H1 (cell line): ENCODE measurements around the gene UBE2E2. TPM values are rescaled to one million over a fixed set of nuclear protein-coding genes. Genes with fewer than 3 reads are reported as not detected.

Source experiments
- CTCF ChIA-PET: fragments of 300-600 bp; sonication (Branson Sonifier 250); formaldehyde crosslinking; loops from one replicate; lab custom pipeline; 2021; ENCODE audit not compliant: partially characterized antibody; lab: Charles Lee
- POLR2A ChIA-PET: fragments of 300-600 bp; sonication (Branson Sonifier 250); formaldehyde crosslinking; loops from one replicate; lab custom pipeline; 2021; ENCODE audit warnings: inconsistent platforms; ENCODE audit not compliant: partially characterized antibody; lab: Charles Lee
- DNase-seq, 2 experiments: peaks; one replicate each; pipeline versions ENCODE4 v3.0.0 to v3.0.0-alpha.2; 2010 to 2022; ENCODE audit warnings: low spot score in 2 of 2, low read depth in 1 of 2, mixed read lengths in 1 of 2
- FAIRE-seq: peaks from 2 replicates; lab custom pipeline; 2011; peaks lifted over from hg19 to GRCh38; lab: Jason Lieb, UNC
- H2AFZ ChIP-seq: 2 replicates; pipeline ENCODE4 v1.8.1; 2012; ENCODE audit warnings: low read length, inconsistent platforms
- H2AK5ac ChIP-seq: 2 replicates; pipeline ENCODE4 v1.6.1; 2013; ENCODE audit warnings: low read depth, low read length
- H2BK120ac ChIP-seq: replicated peaks from 2 replicates; pipeline ENCODE3; 2013; ENCODE audit warnings: low read depth, low read length, inconsistent platforms
- H2BK12ac ChIP-seq: 2 replicates; pipeline ENCODE4 v1.6.1; 2013; ENCODE audit warnings: low read depth, low read length
- H2BK15ac ChIP-seq: 2 replicates; pipeline ENCODE4 v1.6.1; 2013; ENCODE audit warnings: low read length
- H2BK20ac ChIP-seq: 2 replicates; pipeline ENCODE4 v1.6.1; 2013; ENCODE audit warnings: low read length
- H2BK5ac ChIP-seq: 2 replicates; pipeline ENCODE4 v1.6.1; 2013; ENCODE audit warnings: low read depth, low read length
- H3K14ac ChIP-seq: 2 replicates; pipeline ENCODE4 v1.6.1; 2013; ENCODE audit warnings: inconsistent platforms; ENCODE audit not compliant: insufficient read length
- H3K18ac ChIP-seq: 2 replicates; pipeline ENCODE4 v1.6.1; 2013; ENCODE audit warnings: low read length; ENCODE audit errors: extremely low read depth
- H3K23ac ChIP-seq: 2 replicates; pipeline ENCODE4 v1.6.1; 2013; ENCODE audit warnings: inconsistent platforms; ENCODE audit not compliant: insufficient read length
- H3K23me2 ChIP-seq: 2 replicates; pipeline ENCODE4 v1.6.1; 2013; ENCODE audit warnings: low read depth, low read length
- H3K27ac ChIP-seq: 2 replicates; pipeline ENCODE4 v1.6.1; 2011; ENCODE audit warnings: low read depth, low read length, inconsistent platforms
- H3K27me3 ChIP-seq, 4 experiments: replicated peaks in 1 of 4; 1 replicate in 1 of 4; 2 replicates in 3 of 4; pipeline versions ENCODE4 v1.6.1 to v1.8.1; 2011 to 2013; ENCODE audit warnings: low read length in 3 of 4, mild to moderate bottlenecking in 3 of 4, inconsistent platforms in 2 of 4, mixed read lengths in 2 of 4, moderate library complexity in 1 of 4; ENCODE audit not compliant: control insufficient read depth in 3 of 4, insufficient read depth in 3 of 4; ENCODE audit errors: extremely low read depth in 1 of 4
- H3K36me3 ChIP-seq, 4 experiments: 2 replicates each; pipeline versions ENCODE4 v1.6.1 to v1.8.1; 2011 to 2013; ENCODE audit warnings: mild to moderate bottlenecking in 4 of 4, low read length in 3 of 4, moderate library complexity in 2 of 4, control low read depth in 1 of 4, inconsistent platforms in 1 of 4; ENCODE audit not compliant: insufficient read depth in 4 of 4, control insufficient read depth in 2 of 4
- H3K4ac ChIP-seq: replicated peaks from 2 replicates; pipeline ENCODE3; 2013; ENCODE audit warnings: low read length, low read depth, mixed read lengths, inconsistent platforms; ENCODE audit not compliant: insufficient read length
- H3K4me1 ChIP-seq, 4 experiments: replicated peaks in 1 of 4; 1 replicate in 1 of 4; 2 replicates in 3 of 4; pipeline versions ENCODE4 v1.6.1 to v1.8.1; 2011 to 2013; ENCODE audit warnings: low read length in 3 of 4, inconsistent platforms in 2 of 4, mixed read lengths in 1 of 4; ENCODE audit not compliant: insufficient read depth in 4 of 4, control insufficient read depth in 3 of 4
- H3K4me2 ChIP-seq, 2 experiments: 2 replicates each; pipeline versions ENCODE4 v1.6.1 to v1.8.1; 2011 to 2013; ENCODE audit warnings: low read depth in 2 of 2, low read length in 2 of 2, control low read depth in 1 of 2, inconsistent platforms in 1 of 2, mild to moderate bottlenecking in 1 of 2; ENCODE audit not compliant: insufficient read depth in 1 of 2
- H3K4me3 ChIP-seq, 4 experiments: fragments of 200-600, 300-600 bp in 1 of 4; sonication (generic), shearing (Covaris generic), sonication (Bioruptor Twin) in 1 of 4; 2 replicates each; pipeline versions ENCODE4 v1.5.1 to v1.8.1; 2011 to 2016; ENCODE audit warnings: low read length in 4 of 4, low read depth in 3 of 4, control low read depth in 2 of 4, inconsistent platforms in 2 of 4, mild to moderate bottlenecking in 2 of 4, mixed read lengths in 1 of 4, moderate library complexity in 1 of 4; ENCODE audit not compliant: insufficient read depth in 2 of 4; ENCODE audit errors: extremely low read depth in 1 of 4
- H3K56ac ChIP-seq: replicated peaks from 2 replicates; pipeline ENCODE3; 2013; ENCODE audit warnings: low read depth, mild to moderate bottlenecking, mixed read lengths, low read length, inconsistent platforms; ENCODE audit not compliant: insufficient read length
- H3K79me1 ChIP-seq: 2 replicates; pipeline ENCODE4 v1.6.1; 2013; ENCODE audit warnings: low read depth, low read length, control low read depth
- H3K79me2 ChIP-seq, 2 experiments: 2 replicates each; pipeline versions ENCODE4 v1.6.1 to v1.8.1; 2012 to 2013; ENCODE audit warnings: low read length in 2 of 2, mild to moderate bottlenecking in 2 of 2, inconsistent platforms in 1 of 2; ENCODE audit not compliant: insufficient read depth in 2 of 2, control insufficient read depth in 1 of 2
- H3K9ac ChIP-seq, 4 experiments: replicated peaks in 1 of 4; 1 replicate in 1 of 4; 2 replicates in 3 of 4; pipeline versions ENCODE4 v1.6.1 to v1.8.1; 2011 to 2013; ENCODE audit warnings: low read depth in 3 of 4, low read length in 3 of 4, control low read depth in 2 of 4, mild to moderate bottlenecking in 2 of 4, moderate library complexity in 2 of 4, inconsistent platforms in 1 of 4; ENCODE audit errors: extremely low read depth in 1 of 4
- H3K9me3 ChIP-seq, 2 experiments: 2 replicates each; pipeline versions ENCODE4 v1.6.1 to v1.8.1; 2012 to 2013; ENCODE audit warnings: mild to moderate bottlenecking in 2 of 2, moderate library complexity in 2 of 2, control low read depth in 1 of 2, inconsistent platforms in 1 of 2, low read depth in 1 of 2, low read length in 1 of 2, mixed read lengths in 1 of 2; ENCODE audit not compliant: insufficient read depth in 2 of 2
- H4K20me1 ChIP-seq, 2 experiments: replicated peaks in 1 of 2; 2 replicates each; pipeline versions ENCODE3 to v1.8.1; 2011 to 2013; ENCODE audit warnings: inconsistent platforms in 2 of 2, low read length in 2 of 2, mild to moderate bottlenecking in 1 of 2; ENCODE audit not compliant: insufficient read depth in 2 of 2, control insufficient read depth in 1 of 2
- H4K5ac ChIP-seq: 2 replicates; pipeline ENCODE4 v1.6.1; 2013; ENCODE audit warnings: low read length, low read depth, mixed read lengths, inconsistent platforms; ENCODE audit not compliant: insufficient read length
- H4K8ac ChIP-seq: 2 replicates; pipeline ENCODE4 v1.8.0; 2013; ENCODE audit warnings: mild to moderate bottlenecking, moderate library complexity, low read length, inconsistent platforms; ENCODE audit not compliant: insufficient read depth; ENCODE audit errors: extremely low read depth
- H4K91ac ChIP-seq: replicated peaks from 2 replicates; pipeline ENCODE3; 2013; ENCODE audit warnings: low read length, mixed read lengths, inconsistent platforms; ENCODE audit not compliant: insufficient read length
- FOSL1 ChIP-seq: IDR thresholded peaks from 2 replicates; pipeline ENCODE4 v1.6.1; 2011; ENCODE audit warnings: mild to moderate bottlenecking, low read depth, low read length, moderate library complexity; ENCODE audit not compliant: insufficient read depth
- KDM1A ChIP-seq: fragments of 200-600, 300-600 bp; sonication (generic); IDR thresholded peaks from 2 replicates; pipeline ENCODE4 v1.7.1; 2016; ENCODE audit warnings: mild to moderate bottlenecking, low read length, borderline replicate concordance
- WGBS, 2 experiments: shearing (Covaris generic) in 1 of 2; methylation state at CpG; one replicate each; pipeline versions ENCODE4 v1.1.6 to v1.1.7; 2013 to 2015; ENCODE audit warnings: low lambda C conversion rate in 2 of 2, mixed read lengths in 2 of 2, inconsistent platforms in 1 of 2, low coverage in 1 of 2, missing lambda C conversion rate in 1 of 2; ENCODE audit not compliant: insufficient replicate concordance in 2 of 2, insufficient coverage in 1 of 2, insufficient read length in 1 of 2; ENCODE audit errors: extremely low coverage in 1 of 2, missing lambda C conversion rate in 1 of 2; 5-methylcytosine and 5-hydroxymethylcytosine counted together
- polyA plus RNA-seq, 7 experiments: library from polyadenylated mRNA; depleted of rRNA in 3 of 7; stranded (reverse) in 5 of 7; unstranded in 2 of 7; fragments of >200 nt in 5 of 7; fragments of 200-250 nt in 2 of 7; gene quantifications; 1 replicate in 5 of 7; 2 replicates in 1 of 7; 4 replicates in 1 of 7; pipeline versions ENCODE4 v1.2.1 to v1.2.3, GENCODE V29; 2011 to 2013; ENCODE audit warnings: missing spikeins in 2 of 7, mixed read lengths in 2 of 7
- total RNA-seq: library from RNA; stranded (reverse); fragmentation: NEBNext Ultra II Directional; extraction: Animal tissue kit (Norgen Biotek cat#: 25700); gene quantifications from 2 replicates; pipeline ENCODE4 v1.2.1, GENCODE V29; 2021

Gene UBE2E2
- total and polyA plus RNA-seq, 2 of the 8 experiments (the other 6 are each of a cell fraction or from before 2014, with no cell fraction given) = 57.6 to 70.6 TPM

DNA sequence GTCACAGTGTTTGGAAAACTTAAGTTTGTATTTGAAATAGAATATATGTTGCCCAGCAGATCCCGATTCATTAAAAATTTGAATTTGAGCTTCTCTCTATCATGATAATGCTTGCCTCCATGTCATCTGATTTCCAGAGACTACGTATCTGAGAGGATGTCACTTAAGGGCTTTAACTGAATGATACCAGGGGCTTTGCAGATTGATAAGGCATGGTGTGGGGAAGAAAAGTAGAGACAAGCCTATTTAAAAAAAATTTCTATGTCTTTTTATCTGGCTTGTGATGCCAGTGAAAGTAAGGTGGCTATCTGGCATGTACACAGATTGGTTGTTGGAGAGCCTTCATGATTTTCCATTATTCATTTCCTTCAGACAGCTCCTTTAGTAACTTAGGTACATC is 72.7 kb downstream of the UBE2E2 start:
- Histone ChIP-seq H2BK5ac (no peak overlapping the region), H2BK120ac (no peak overlapping the region), H2BK15ac (no peak overlapping the region), H3K23ac (no peak overlapping the region), H2AK5ac (no peak overlapping the region), H3K9me3 (peaks cover 0 to 19% of the 10 kb centered on the region in 2 experiments; a peak in 2 of 4 replicates), H3K18ac (no peak overlapping the region), H2BK12ac (no peak overlapping the region), H3K27me3 (no peaks in the 10 kb centered on the region), H3K56ac (no peak overlapping the region), H3K23me2 (no peaks in the 10 kb centered on the region), H4K20me1 (no peaks in the 10 kb centered on the region), H3K14ac (no peak overlapping the region), H2BK20ac (no peak overlapping the region), H3K4me2 (no peak overlapping the region), H3K9ac (no peak overlapping the region), H4K8ac (no peak overlapping the region), H3K79me2 (peaks cover 0 to 5% of the 10 kb centered on the region in 2 experiments; a peak in 1 of 4 replicates), H3K4me3 (no peak overlapping the region), H3K4ac (no peak overlapping the region), H4K91ac (no peak overlapping the region), H3K27ac (no peak overlapping the region), H3K79me1 (no peaks in the 10 kb centered on the region; the same call in none of the 2 replicates), H3K36me3 (peaks cover 0 to 14% (median 0%) of the 10 kb centered on the region in 4 experiments; a peak in 1 of 8 replicates), H3K4me1 (no peaks in the 10 kb centered on the region; a peak in 1 of 7 replicates), H2AFZ (no peak overlapping the region), H4K5ac (no peak overlapping the region)
- ChIA-PET POLR2A (no interaction called here), CTCF (no interaction called here)
- FAIRE-seq (no peak), DNase-seq (no peak)
- no peak for TF ChIP-seq KDM1A
- TF ChIP-seq FOSL1 = no peak
- 66% methylated on average over 2 of the region's 2 CpGs; no CpG with 5 or more reads in 1 of the 2 experiments for WGBS, 2 experiments
